Retinal pigment epithelial cell (primary cell): Measurements from ENCODE around the gene SFT2D3.

Experiments used
- DNase-seq: peaks from one replicate; pipeline ENCODE4 v3.0.0-alpha.2; 2010; ENCODE audit warnings: low read depth
- H3K4me3 ChIP-seq: 2 replicates; pipeline ENCODE4 v1.5.1; 2011; ENCODE audit warnings: mild to moderate bottlenecking, low read length, control low read depth, moderate library complexity
- TF ChIP-seq, protein P1 (sequence below): conservative IDR thresholded peaks from 2 replicates; pipeline ENCODE4 v1.5.1; 2011; ENCODE audit warnings: low read depth, low read length, control low read depth, inconsistent platforms

The SFT2D3 gene

DNA sequence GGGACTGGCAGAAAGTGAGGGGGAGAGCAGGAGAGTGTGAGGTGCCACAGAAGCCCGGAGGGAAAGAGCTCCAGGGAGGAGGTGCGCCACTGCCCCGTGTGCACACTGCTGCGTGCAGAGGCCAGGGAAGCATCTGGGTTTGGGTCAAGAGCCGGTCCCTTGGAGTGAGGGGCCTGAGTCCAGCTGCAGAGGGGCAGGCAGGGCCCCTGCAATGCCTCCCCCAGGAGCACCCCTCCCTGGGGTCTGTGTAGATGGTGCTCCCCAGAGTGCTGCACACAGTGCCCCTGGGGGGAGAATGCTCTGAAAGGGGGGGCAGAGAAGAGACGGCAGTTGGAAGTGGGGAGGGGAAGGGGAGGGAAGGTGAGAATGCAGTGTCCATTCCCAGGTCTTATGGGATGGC lies 22.3 kb upstream of the SFT2D3 start:
- no peak overlapping the region for H3K4me3 ChIP-seq
- no peak for DNase-seq
- TF ChIP-seq, protein P1, sequence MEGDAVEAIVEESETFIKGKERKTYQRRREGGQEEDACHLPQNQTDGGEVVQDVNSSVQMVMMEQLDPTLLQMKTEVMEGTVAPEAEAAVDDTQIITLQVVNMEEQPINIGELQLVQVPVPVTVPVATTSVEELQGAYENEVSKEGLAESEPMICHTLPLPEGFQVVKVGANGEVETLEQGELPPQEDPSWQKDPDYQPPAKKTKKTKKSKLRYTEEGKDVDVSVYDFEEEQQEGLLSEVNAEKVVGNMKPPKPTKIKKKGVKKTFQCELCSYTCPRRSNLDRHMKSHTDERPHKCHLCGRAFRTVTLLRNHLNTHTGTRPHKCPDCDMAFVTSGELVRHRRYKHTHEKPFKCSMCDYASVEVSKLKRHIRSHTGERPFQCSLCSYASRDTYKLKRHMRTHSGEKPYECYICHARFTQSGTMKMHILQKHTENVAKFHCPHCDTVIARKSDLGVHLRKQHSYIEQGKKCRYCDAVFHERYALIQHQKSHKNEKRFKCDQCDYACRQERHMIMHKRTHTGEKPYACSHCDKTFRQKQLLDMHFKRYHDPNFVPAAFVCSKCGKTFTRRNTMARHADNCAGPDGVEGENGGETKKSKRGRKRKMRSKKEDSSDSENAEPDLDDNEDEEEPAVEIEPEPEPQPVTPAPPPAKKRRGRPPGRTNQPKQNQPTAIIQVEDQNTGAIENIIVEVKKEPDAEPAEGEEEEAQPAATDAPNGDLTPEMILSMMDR: no peak

DNA sequence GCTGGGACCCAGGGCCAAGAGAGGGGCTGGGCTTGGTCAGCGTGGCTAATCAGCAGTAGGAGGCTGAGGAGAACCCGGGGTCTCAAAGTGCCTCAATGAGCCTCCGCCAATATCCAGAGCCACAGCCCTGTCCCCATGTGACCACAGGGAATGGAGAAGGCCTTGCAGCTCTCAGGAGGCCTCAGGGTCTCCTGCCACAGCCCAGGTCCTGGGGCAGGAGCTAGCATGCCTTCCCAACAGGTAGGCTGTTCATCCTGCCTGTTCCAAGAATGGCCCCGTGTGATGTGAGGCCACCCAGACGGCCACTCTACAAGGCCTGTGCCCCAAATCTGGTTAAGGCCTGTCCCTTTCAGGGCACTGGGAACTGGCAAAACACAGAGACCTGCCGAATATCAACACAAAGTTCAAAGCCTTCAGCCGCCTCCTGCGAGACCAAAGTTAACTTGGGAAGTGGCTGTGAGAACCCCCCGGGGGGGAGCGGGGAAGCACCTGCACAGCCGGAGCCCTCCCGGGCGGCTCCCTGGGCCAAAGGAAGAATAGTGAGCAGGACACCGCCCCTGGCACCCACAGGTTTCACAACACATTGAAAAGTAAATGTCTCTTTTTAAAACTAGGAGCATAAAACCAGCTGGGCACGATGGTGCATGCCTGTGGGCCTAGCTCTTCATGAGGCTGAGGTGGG lies 21.5 kb upstream of the SFT2D3 start:
- TF ChIP-seq, protein P1: no peak
- H3K4me3 ChIP-seq: no peak overlapping the region
- no peak for DNase-seq

DNA sequence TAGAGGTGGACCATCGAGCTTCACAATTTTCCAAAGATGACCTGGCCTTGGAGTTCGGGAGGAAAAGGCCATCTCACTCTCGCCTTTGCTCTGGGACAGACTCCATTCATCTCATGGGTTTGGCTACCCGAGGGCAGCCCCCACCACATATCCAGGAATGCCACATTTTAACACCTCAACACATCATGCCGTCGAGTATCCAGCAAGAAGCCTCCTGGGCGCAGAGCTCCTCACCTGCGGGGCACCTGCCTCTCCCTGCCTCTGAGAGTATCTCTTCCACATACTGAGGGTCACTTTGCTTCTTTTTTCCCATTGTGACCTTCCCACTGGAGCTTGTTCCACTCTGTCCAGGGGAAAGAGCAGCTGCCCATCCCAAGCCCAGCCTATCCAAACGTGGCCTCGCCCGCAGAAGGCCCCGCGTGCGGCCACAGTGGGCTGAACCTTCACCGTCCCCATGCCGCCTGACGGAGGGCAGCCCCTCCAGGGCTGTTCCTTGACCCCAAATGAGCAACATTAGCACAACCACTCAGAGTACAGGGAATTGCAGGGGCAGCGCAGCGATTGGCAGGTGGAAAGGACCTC lies 20.5 kb upstream of the SFT2D3 start:
- TF ChIP-seq, protein P1: no peak
- H3K4me3 ChIP-seq: no peak overlapping the region
- DNase-seq: no peak

DNA sequence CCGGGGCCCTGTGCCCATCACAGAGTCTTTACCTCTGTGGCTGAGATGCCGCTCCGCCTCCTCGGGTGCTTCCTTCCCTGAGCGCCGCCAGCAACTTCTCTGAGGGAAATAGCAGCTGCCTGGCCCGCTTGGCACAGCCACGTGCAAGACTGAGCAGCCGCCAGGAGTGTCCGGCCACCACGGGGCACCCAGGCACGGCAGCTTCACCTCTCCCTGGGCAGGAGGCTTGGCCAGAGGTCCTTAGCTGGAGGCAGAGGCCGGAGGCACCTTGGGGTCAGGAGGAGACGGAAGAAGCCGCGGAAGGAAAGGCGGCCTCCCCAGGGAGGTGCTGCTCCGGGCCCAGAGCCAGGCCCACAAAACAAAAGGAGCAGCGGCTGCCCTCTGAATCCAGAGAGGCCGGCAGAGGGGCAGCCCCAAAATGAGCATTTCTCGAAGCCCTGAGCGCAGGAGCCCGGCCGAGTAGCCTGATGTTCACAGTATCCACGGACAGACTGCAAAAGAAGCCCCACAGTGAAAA lies 20.0 kb upstream of the SFT2D3 start:
- TF ChIP-seq, protein P1: no peak
- DNase-seq: no peak
- no peak overlapping the region for H3K4me3 ChIP-seq

DNA sequence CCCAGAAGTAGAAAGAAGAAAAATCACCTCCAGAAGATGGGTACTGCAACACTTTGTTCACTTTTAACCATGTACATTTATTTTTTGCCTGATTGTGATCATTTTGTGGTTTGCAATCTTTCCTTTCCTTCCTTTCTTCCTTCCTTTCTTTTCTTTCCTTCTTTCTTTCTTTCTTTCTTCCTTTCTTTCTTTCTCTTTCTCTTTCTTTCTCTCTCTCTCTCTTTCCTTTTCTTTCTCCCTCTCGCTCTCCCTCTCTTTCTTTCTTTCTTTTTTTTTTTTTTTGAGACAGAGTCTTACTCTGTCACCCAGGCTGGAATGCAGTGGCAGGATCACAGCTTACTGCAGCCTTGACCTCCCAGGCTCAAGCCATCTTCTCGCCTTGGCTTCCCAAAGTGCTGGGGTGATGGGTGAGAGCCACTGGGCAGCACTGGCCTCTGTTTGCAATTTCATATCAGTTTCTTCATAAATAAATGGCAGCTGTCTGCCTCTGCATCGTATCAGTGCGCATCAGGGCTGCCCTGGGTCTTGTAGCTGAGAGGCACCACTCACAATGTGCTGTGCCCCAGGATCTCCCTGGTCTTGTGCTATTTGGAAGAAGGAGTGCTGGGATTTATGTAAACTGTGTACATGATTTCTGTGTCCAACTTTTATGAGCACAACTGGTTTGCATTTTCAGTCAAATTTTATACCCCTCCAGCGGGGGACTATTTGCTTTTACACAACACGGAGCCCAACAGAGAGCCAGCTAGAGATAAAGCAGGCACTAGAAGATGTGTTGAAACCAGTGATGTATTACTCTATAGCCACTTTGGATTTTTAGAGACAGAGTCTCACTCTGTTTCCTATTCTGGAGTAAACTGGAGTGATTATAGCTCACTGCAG lies 19.1 kb upstream of the SFT2D3 start:
- DNase-seq: no peak
- H3K4me3 ChIP-seq: no peak overlapping the region
- TF ChIP-seq, protein P1: no peak

DNA sequence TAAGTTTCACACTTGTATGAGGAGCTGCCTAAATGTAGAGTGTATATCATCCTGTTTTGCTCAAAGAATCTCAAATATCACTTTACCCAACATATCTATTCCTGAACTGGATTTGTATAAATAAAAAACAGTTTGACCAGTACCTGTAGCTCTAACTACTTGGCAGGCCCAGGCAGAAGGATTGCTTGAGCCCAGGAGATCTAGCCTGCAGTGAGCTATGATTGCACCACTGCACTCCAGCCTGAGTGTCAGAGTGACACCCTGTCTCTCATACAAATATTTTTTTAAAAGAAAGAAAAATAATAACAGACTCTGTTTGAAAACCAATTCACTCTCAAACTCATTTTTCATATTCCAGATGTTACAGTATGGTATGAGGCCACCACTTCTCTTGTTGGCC lies 18.2 kb upstream of the SFT2D3 start:
- TF ChIP-seq, protein P1: no peak
- H3K4me3 ChIP-seq: no peak overlapping the region
- DNase-seq: no peak
